Neuronal stem cell (in vitro differentiated cells): Measurements from ENCODE around the gene CAMTA1.

ENCODE experiments used
- DNase-seq: peaks from one replicate; pipeline ENCODE4 v3.0.0-alpha.2; 2013; ENCODE audit warnings: low spot score
- H2AFZ ChIP-seq: one replicate; pipeline ENCODE4 v1.6.1; 2013; ENCODE audit warnings: mild to moderate bottlenecking, low read length, inconsistent platforms
- H2AK5ac ChIP-seq: 2 replicates; pipeline ENCODE4 v1.6.1; 2013; ENCODE audit warnings: low read depth, mild to moderate bottlenecking, inconsistent platforms, low read length, moderate library complexity, mixed read lengths
- H2BK120ac ChIP-seq: 2 replicates; pipeline ENCODE4 v1.6.1; 2013; ENCODE audit warnings: low read depth, mild to moderate bottlenecking, inconsistent platforms, low read length, moderate library complexity, mixed read lengths
- H2BK12ac ChIP-seq: one replicate; pipeline ENCODE4 v1.6.1; 2013; ENCODE audit warnings: low read length, inconsistent platforms
- H2BK15ac ChIP-seq: 2 replicates; pipeline ENCODE4 v1.6.1; 2013; ENCODE audit warnings: mild to moderate bottlenecking, low read length, inconsistent platforms, mixed read lengths
- H2BK5ac ChIP-seq: one replicate; pipeline ENCODE4 v1.6.1; 2013; ENCODE audit warnings: inconsistent platforms, mild to moderate bottlenecking, low read length, moderate library complexity
- H3K14ac ChIP-seq: one replicate; pipeline ENCODE4 v1.6.1; 2013; ENCODE audit warnings: low read length, inconsistent platforms
- H3K18ac ChIP-seq: 2 replicates; pipeline ENCODE4 v1.6.1; 2013; ENCODE audit warnings: low read length, inconsistent platforms
- H3K23ac ChIP-seq: 2 replicates; pipeline ENCODE4 v1.6.1; 2013; ENCODE audit warnings: low read depth, mild to moderate bottlenecking, mixed read lengths, low read length, inconsistent platforms; ENCODE audit not compliant: poor library complexity
- H3K27ac ChIP-seq: replicated peaks from 3 replicates; pipeline ENCODE4 v1.5.1; 2013; ENCODE audit warnings: low read length, inconsistent platforms
- H3K27me3 ChIP-seq, 3 experiments: 2 replicates each; pipeline ENCODE4 v1.6.1; 2013; ENCODE audit warnings: low read length in 3 of 3, mild to moderate bottlenecking in 2 of 3, inconsistent platforms in 1 of 3, low read depth in 1 of 3, mixed read lengths in 1 of 3, moderate library complexity in 1 of 3; ENCODE audit not compliant: control insufficient read depth in 3 of 3, insufficient read depth in 3 of 3
- H3K36me3 ChIP-seq, 2 donors: replicated peaks in 1 of 2; 2 replicates each; pipeline ENCODE4 v1.6.1; 2013; ENCODE audit warnings: low read length in 2 of 2; ENCODE audit not compliant: control insufficient read depth in 2 of 2, insufficient read depth in 2 of 2
- H3K4ac ChIP-seq: 2 replicates; pipeline ENCODE4 v1.6.1; 2013; ENCODE audit warnings: inconsistent platforms, mild to moderate bottlenecking, low read length, moderate library complexity
- H3K4me1 ChIP-seq, 2 donors: 1 replicate in 1 of 2; 2 replicates in 1 of 2; pipeline ENCODE4 v1.6.1; 2013; ENCODE audit warnings: low read length in 2 of 2, low read depth in 1 of 2; ENCODE audit not compliant: control insufficient read depth in 2 of 2, insufficient read depth in 1 of 2
- H3K4me2 ChIP-seq: one replicate; pipeline ENCODE4 v1.6.1; 2013; ENCODE audit warnings: mild to moderate bottlenecking, low read length, inconsistent platforms; ENCODE audit not compliant: insufficient read depth, poor library complexity, severe bottlenecking
- H3K4me3 ChIP-seq, 2 donors: 2 replicates each; pipeline ENCODE4 v1.5.1; 2013; ENCODE audit warnings: low read length in 2 of 2, mild to moderate bottlenecking in 2 of 2, inconsistent platforms in 1 of 2, moderate library complexity in 1 of 2
- H3K79me1 ChIP-seq: one replicate; pipeline ENCODE4 v1.6.1; 2013; ENCODE audit warnings: low read depth, mild to moderate bottlenecking, inconsistent platforms, low read length, moderate library complexity
- H3K9ac ChIP-seq: one replicate; pipeline ENCODE4 v1.6.1; 2013; ENCODE audit warnings: mild to moderate bottlenecking, low read depth, low read length, inconsistent platforms; ENCODE audit not compliant: poor library complexity
- H3K9me3 ChIP-seq, 2 donors: replicated peaks in 1 of 2; 2 replicates each; pipeline versions ENCODE3 to v1.6.1; 2013; ENCODE audit warnings: low read length in 2 of 2, mild to moderate bottlenecking in 2 of 2, inconsistent platforms in 1 of 2, low read depth in 1 of 2, mixed read lengths in 1 of 2, moderate library complexity in 1 of 2; ENCODE audit not compliant: control insufficient read depth in 2 of 2, insufficient read depth in 1 of 2
- H4K8ac ChIP-seq: one replicate; pipeline ENCODE4 v1.6.1; 2013; ENCODE audit warnings: low read depth, mild to moderate bottlenecking, inconsistent platforms, low read length, moderate library complexity
- H4K91ac ChIP-seq: one replicate; pipeline ENCODE4 v1.6.1; 2013; ENCODE audit warnings: low read length, low read depth, mild to moderate bottlenecking, inconsistent platforms; ENCODE audit not compliant: poor library complexity
- WGBS, 2 donors: extraction: QIAGEN DNeasy Blood & Tissue Kit; methylation state at CpG; one replicate each; pipeline ENCODE4 v1.1.7; 2013; ENCODE audit warnings: missing lambda C conversion rate in 2 of 2, mixed read lengths in 1 of 2; ENCODE audit not compliant: insufficient read length in 2 of 2, insufficient replicate concordance in 1 of 2; ENCODE audit errors: extremely low coverage in 2 of 2; 5-methylcytosine and 5-hydroxymethylcytosine counted together

CAMTA1 gene

DNA sequence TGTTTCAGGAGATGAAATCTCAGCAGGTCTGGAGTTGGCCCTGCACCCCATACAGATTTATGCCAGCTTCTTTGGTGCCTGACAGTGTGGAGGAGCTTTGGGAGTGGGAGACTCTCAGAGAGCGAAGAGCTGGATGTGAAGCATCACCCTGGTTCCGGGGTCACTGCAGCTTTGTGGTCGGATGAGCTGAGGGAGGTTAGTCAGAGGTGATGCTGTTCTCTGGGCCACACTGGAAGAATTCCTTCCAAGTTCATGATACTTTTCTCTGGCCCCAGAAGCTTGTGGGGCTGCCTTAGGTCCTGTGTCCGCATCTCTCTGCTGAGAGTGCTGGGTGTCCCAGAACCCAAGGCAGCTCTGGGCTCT is 467.8 kb downstream of the CAMTA1 start:
- no peak overlapping the region for H2AFZ ChIP-seq
- no peak overlapping the region for H3K4me3 ChIP-seq
- H3K23ac ChIP-seq = no peak overlapping the region
- H3K4me1 ChIP-seq = peaks cover 3 to 22% of the 10 kb centered on the region in 2 donors
- H2BK15ac ChIP-seq = peak overlapping the region; percentile 37
- H3K14ac ChIP-seq = no peak overlapping the region
- no peak overlapping the region for H3K9ac ChIP-seq
- H3K27ac ChIP-seq = no peak overlapping the region
- H3K4me2 ChIP-seq = no peak overlapping the region
- no peak overlapping the region for H3K4ac ChIP-seq
- H3K18ac ChIP-seq = no peak overlapping the region
- H3K27me3 ChIP-seq = peaks cover 0 to 52% (median 2%) of the 10 kb centered on the region in 3 experiments
- H4K91ac ChIP-seq = no peak overlapping the region
- no peak for DNase-seq
- no peak overlapping the region for H4K8ac ChIP-seq
- no peak overlapping the region for H2BK120ac ChIP-seq
- no peak overlapping the region for H2BK12ac ChIP-seq
- H3K79me1 ChIP-seq = peaks cover 2% of the 10 kb centered on the region
- no peaks in the 10 kb centered on the region for H3K9me3 ChIP-seq
- WGBS, 2 donors = no CpG with 5 or more reads among the region's 4 CpGs
- H3K36me3 ChIP-seq = no peaks in the 10 kb centered on the region
- H2AK5ac ChIP-seq = peak overlapping the region; percentile 71
- no peak overlapping the region for H2BK5ac ChIP-seq

- no peak overlapping the region for H3K4me3 ChIP-seq
- H3K9ac ChIP-seq = no peak overlapping the region
- no peak overlapping the region for H3K23ac ChIP-seq
- no peaks in the 10 kb centered on the region for H3K9me3 ChIP-seq
- H3K18ac ChIP-seq = no peak overlapping the region
- no peak overlapping the region for H3K4ac ChIP-seq
- no peak overlapping the region for H2BK5ac ChIP-seq
- H3K79me1 ChIP-seq = peaks cover 2% of the 10 kb centered on the region
- H2BK12ac ChIP-seq = no peak overlapping the region
- H3K36me3 ChIP-seq = no peaks in the 10 kb centered on the region
- no peak overlapping the region for H3K14ac ChIP-seq
- no peak overlapping the region for H2AFZ ChIP-seq
- H3K4me2 ChIP-seq = no peak overlapping the region
- H2AK5ac ChIP-seq = no peak overlapping the region
- no peak overlapping the region for H4K8ac ChIP-seq
- no peak overlapping the region for H3K27ac ChIP-seq
- H3K4me1 ChIP-seq = peaks cover 0 to 20% of the 10 kb centered on the region in 2 donors
- no peak for DNase-seq
- WGBS, 2 donors = no CpG with 5 or more reads among the region's 11 CpGs
- H4K91ac ChIP-seq = no peak overlapping the region
- H2BK15ac ChIP-seq = no peak overlapping the region
- H3K27me3 ChIP-seq = peaks cover 0 to 43% (median 2%) of the 10 kb centered on the region in 3 experiments
- H2BK120ac ChIP-seq = no peak overlapping the region
Measured at GRCh38 chr1:7253988-7254587, 468.8 kb downstream of the CAMTA1 start.

DNA sequence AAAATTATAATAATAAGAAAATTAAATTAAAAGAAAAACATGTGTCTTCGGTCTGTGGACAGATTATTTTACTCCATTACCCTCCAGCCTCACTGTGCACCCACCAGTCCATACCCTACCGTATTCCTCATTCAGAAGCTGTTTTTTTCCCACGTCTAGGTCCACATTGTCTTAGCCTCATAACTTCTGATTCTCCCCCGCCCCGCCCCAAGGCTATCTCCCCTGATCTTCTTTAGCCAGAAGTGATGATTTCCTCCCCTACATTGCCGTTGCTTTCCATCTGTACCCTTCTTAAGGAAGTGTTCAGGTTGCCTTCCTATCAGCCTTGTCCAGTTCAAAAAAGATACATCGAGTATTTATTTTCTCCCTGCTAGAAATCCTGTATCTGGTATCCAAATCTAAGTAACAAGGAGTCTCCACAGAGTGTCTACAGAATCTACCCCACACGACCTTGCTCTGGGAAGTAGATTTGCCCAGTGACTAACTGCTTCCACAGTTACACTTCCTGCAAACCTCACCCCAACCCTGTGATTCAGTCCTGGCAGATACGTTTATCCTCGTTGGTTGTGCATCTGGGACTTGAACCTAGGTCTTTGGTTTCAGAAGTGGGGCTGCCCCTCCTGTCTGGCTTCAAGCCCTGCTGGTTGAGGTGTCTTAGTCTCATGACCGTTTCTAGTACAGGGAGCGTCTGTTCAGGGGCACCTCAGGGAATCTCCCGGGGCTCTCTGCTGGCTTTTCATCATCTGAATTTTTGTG is 470.2 kb downstream of the CAMTA1 start:
- peaks cover 0 to 18% of the 10 kb centered on the region in 2 donors for H3K4me1 ChIP-seq
- H3K14ac ChIP-seq = no peak overlapping the region
- no CpG with 5 or more reads among the region's 13 CpGs for WGBS, 2 donors
- H3K4ac ChIP-seq = no peak overlapping the region
- no peak for DNase-seq
- peaks cover 0 to 31% (median 2%) of the 10 kb centered on the region in 3 experiments for H3K27me3 ChIP-seq
- H2AFZ ChIP-seq = no peak overlapping the region
- H3K4me2 ChIP-seq = no peak overlapping the region
- no peak overlapping the region for H3K18ac ChIP-seq
- H2AK5ac ChIP-seq = no peak overlapping the region
- H3K4me3 ChIP-seq = no peak overlapping the region
- no peaks in the 10 kb centered on the region for H3K36me3 ChIP-seq
- H3K9me3 ChIP-seq = no peaks in the 10 kb centered on the region
- H3K9ac ChIP-seq = no peak overlapping the region
- no peak overlapping the region for H3K23ac ChIP-seq
- H3K27ac ChIP-seq = no peak overlapping the region
- no peak overlapping the region for H2BK15ac ChIP-seq
- no peak overlapping the region for H2BK5ac ChIP-seq
- H2BK12ac ChIP-seq = no peak overlapping the region
- peaks cover 2% of the 10 kb centered on the region for H3K79me1 ChIP-seq
- H2BK120ac ChIP-seq = no peak overlapping the region
- no peak overlapping the region for H4K8ac ChIP-seq
- no peak overlapping the region for H4K91ac ChIP-seq

GRCh38 chr1:7256526-7256925 is 471.3 kb downstream of the CAMTA1 start:
- H3K18ac ChIP-seq = peak overlapping the region; percentile 25
- no peak overlapping the region for H4K8ac ChIP-seq
- no peak overlapping the region for H3K9ac ChIP-seq
- peaks cover 0 to 18% of the 10 kb centered on the region in 2 donors for H3K4me1 ChIP-seq
- no peak overlapping the region for H3K4me2 ChIP-seq
- no peak overlapping the region for H3K27ac ChIP-seq
- H3K27me3 ChIP-seq = peaks cover 0 to 27% (median 2%) of the 10 kb centered on the region in 3 experiments
- H3K4ac ChIP-seq = no peak overlapping the region
- H2BK12ac ChIP-seq = no peak overlapping the region
- no peaks in the 10 kb centered on the region for H3K79me1 ChIP-seq
- no peak overlapping the region for H3K14ac ChIP-seq
- WGBS, 2 donors = no CpG with 5 or more reads among the region's 7 CpGs
- H4K91ac ChIP-seq = no peak overlapping the region
- H3K9me3 ChIP-seq = no peaks in the 10 kb centered on the region
- H3K4me3 ChIP-seq = no peak overlapping the region
- no peak overlapping the region for H2BK5ac ChIP-seq
- H2BK120ac ChIP-seq = no peak overlapping the region
- no peak overlapping the region for H2BK15ac ChIP-seq
- H3K36me3 ChIP-seq = no peaks in the 10 kb centered on the region
- no peak for DNase-seq
- H2AK5ac ChIP-seq = no peak overlapping the region
- no peak overlapping the region for H2AFZ ChIP-seq
- H3K23ac ChIP-seq = no peak overlapping the region
